SU-DHL-6 (cell line): ENCODE results near the gene CCR5.
A peak's percentile ranks its signal among the peaks of the same experiment; 100 is the strongest.

Experiments used
- H2AFZ ChIP-seq: fragments of 200-600 bp; sonication (generic); 2 replicates; pipeline ENCODE4 v1.6.1; 2014; ENCODE audit warnings: low read depth, mild to moderate bottlenecking, moderate library complexity, mixed read lengths, antibody characterized with exemption, low read length; ENCODE audit not compliant: severe bottlenecking
- H3F3A ChIP-seq: fragments of 200-600 bp; shearing (Covaris generic); 2 replicates; pipeline ENCODE4 v1.6.0; 2016; ENCODE audit warnings: antibody characterized with exemption, mild to moderate bottlenecking; ENCODE audit not compliant: insufficient read depth
- H3K27ac ChIP-seq: fragments of 200-600 bp; sonication (generic); 2 replicates; pipeline ENCODE4 v1.5.1; 2016; ENCODE audit warnings: low read depth, mild to moderate bottlenecking, low read length, moderate library complexity, mixed read lengths
- H3K27me3 ChIP-seq: fragments of 200-600 bp; sonication (generic), shearing (Covaris generic); 2 replicates; pipeline ENCODE4 v1.6.0; 2014; ENCODE audit warnings: mild to moderate bottlenecking, low read length
- H3K36me3 ChIP-seq: fragments of 200-600 bp; sonication (generic); 2 replicates; pipeline ENCODE4 v1.6.1; 2014; ENCODE audit warnings: mild to moderate bottlenecking, low read length, mixed read lengths
- H3K4me2 ChIP-seq: fragments of 300-600, 200-600 bp; shearing (Covaris generic), sonication (generic); 2 replicates; pipeline ENCODE4 v1.6.0; 2014; ENCODE audit warnings: low read length, low read depth, mild to moderate bottlenecking; ENCODE audit not compliant: poor library complexity, severe bottlenecking
- H3K4me3 ChIP-seq: fragments of 200-600 bp; sonication (generic); 2 replicates; pipeline ENCODE4 v1.5.1; 2014; ENCODE audit warnings: antibody characterized with exemption, low read length, mild to moderate bottlenecking, mixed read lengths; ENCODE audit not compliant: insufficient read depth, poor library complexity, severe bottlenecking
- H3K79me2 ChIP-seq: fragments of 200-600 bp; sonication (generic); 2 replicates; pipeline ENCODE4 v1.6.1; 2014; ENCODE audit warnings: mild to moderate bottlenecking, low read length, moderate library complexity; ENCODE audit not compliant: insufficient read depth
- H3K9ac ChIP-seq: fragments of 200-600 bp; sonication (generic); 2 replicates; pipeline ENCODE4 v1.7.0; 2014; ENCODE audit warnings: mild to moderate bottlenecking, low read length
- H3K9me2 ChIP-seq: fragments of 200-600 bp; sonication (generic); replicated peaks from 2 replicates; pipeline ENCODE4 v1.6.1; 2014; ENCODE audit warnings: low read length; ENCODE audit not compliant: insufficient read depth
- H3K9me3 ChIP-seq: fragments of 200-600 bp; sonication (generic); 2 replicates; pipeline ENCODE4 v1.6.1; 2014; ENCODE audit warnings: low read length, mixed read lengths; ENCODE audit not compliant: insufficient read depth
- H4K20me1 ChIP-seq: fragments of 200-600 bp; sonication (generic); 2 replicates; pipeline ENCODE4 v1.6.1; 2014; ENCODE audit warnings: low read depth, mild to moderate bottlenecking, antibody characterized with exemption, low read length, moderate library complexity, mixed read lengths
- CTCF ChIP-seq: fragments of 200-600 bp; sonication (generic); IDR thresholded peaks from one replicate; pipeline ENCODE4 v1.5.1; 2017; ENCODE audit warnings: antibody characterized with exemption, mild to moderate bottlenecking, low read length, moderate library complexity; ENCODE audit not compliant: insufficient read depth, poor library complexity, severe bottlenecking
- EZH2phosphoT487 ChIP-seq: fragments of 200-600 bp; sonication (generic), shearing (Covaris generic); conservative IDR thresholded peaks from 2 replicates; pipeline ENCODE4 v1.6.1; 2018; ENCODE audit warnings: mild to moderate bottlenecking, antibody characterized with exemption, low read length, moderate library complexity, mixed read lengths

The CCR5 gene

GRCh38 chr3:46374755-46375154, 4.0 kb downstream of the CCR5 start:
- Histone ChIP-seq H3K36me3 (no peaks in the 10 kb centered on the region), H3K27ac (no peak overlapping the region), H3K9ac (no peak overlapping the region), H4K20me1 (no peaks in the 10 kb centered on the region), H3K27me3 (no peaks in the 10 kb centered on the region), H3K79me2 (no peaks in the 10 kb centered on the region), H3K9me2 (no peaks in the 10 kb centered on the region), H2AFZ (no peak overlapping the region), H3K9me3 (no peaks in the 10 kb centered on the region), H3F3A (no peaks in the 10 kb centered on the region), H3K4me2 (no peak overlapping the region), H3K4me3 (no peak overlapping the region)
- TF ChIP-seq CTCF (no peak), EZH2phosphoT487 (no peak)

DNA sequence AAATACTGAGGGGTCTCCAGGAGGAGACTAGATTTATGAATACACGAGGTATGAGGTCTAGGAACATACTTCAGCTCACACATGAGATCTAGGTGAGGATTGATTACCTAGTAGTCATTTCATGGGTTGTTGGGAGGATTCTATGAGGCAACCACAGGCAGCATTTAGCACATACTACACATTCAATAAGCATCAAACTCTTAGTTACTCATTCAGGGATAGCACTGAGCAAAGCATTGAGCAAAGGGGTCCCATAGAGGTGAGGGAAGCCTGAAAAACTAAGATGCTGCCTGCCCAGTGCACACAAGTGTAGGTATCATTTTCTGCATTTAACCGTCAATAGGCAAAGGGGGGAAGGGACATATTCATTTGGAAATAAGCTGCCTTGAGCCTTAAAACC, 4.5 kb downstream of the CCR5 start:
- no peaks in the 10 kb centered on the region for H3K27me3 ChIP-seq
- H3K36me3 ChIP-seq: no peaks in the 10 kb centered on the region
- TF ChIP-seq CTCF: no peak
- no peak for TF ChIP-seq EZH2phosphoT487
- no peaks in the 10 kb centered on the region for H3K9me2 ChIP-seq
- H3F3A ChIP-seq: no peaks in the 10 kb centered on the region
- H3K27ac ChIP-seq: no peak overlapping the region
- H3K4me2 ChIP-seq: no peak overlapping the region
- H3K9me3 ChIP-seq: no peaks in the 10 kb centered on the region
- no peak overlapping the region for H2AFZ ChIP-seq
- no peaks in the 10 kb centered on the region for H4K20me1 ChIP-seq
- no peak overlapping the region for H3K4me3 ChIP-seq
- H3K9ac ChIP-seq: no peak overlapping the region
- no peaks in the 10 kb centered on the region for H3K79me2 ChIP-seq

DNA sequence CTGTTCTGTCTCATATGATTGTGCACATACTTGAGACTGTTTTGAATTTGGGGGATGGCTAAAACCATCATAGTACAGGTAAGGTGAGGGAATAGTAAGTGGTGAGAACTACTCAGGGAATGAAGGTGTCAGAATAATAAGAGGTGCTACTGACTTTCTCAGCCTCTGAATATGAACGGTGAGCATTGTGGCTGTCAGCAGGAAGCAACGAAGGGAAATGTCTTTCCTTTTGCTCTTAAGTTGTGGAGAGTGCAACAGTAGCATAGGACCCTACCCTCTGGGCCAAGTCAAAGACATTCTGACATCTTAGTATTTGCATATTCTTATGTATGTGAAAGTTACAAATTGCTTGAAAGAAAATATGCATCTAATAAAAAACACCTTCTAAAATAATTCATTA, 5.1 kb downstream of the CCR5 start:
- Histone ChIP-seq H3K36me3 (no peaks in the 10 kb centered on the region), H3K4me2 (no peak overlapping the region), H3K27me3 (no peaks in the 10 kb centered on the region), H3K9me3 (no peaks in the 10 kb centered on the region), H3F3A (no peaks in the 10 kb centered on the region), H3K27ac (no peak overlapping the region), H3K4me3 (no peak overlapping the region), H2AFZ (no peak overlapping the region), H3K9me2 (no peaks in the 10 kb centered on the region), H4K20me1 (no peaks in the 10 kb centered on the region), H3K9ac (no peak overlapping the region), H3K79me2 (no peaks in the 10 kb centered on the region)
- TF ChIP-seq EZH2phosphoT487: no peak
- no peak for TF ChIP-seq CTCF

- no peaks in the 10 kb centered on the region for H3K27me3 ChIP-seq
- H3K9me2 ChIP-seq: no peaks in the 10 kb centered on the region
- no peaks in the 10 kb centered on the region for H4K20me1 ChIP-seq
- no peak overlapping the region for H3K27ac ChIP-seq
- H3K9ac ChIP-seq: no peak overlapping the region
- no peaks in the 10 kb centered on the region for H3K9me3 ChIP-seq
- H3K36me3 ChIP-seq: no peaks in the 10 kb centered on the region
- no peaks in the 10 kb centered on the region for H3F3A ChIP-seq
- peak; percentile 90 for TF ChIP-seq CTCF
- TF ChIP-seq EZH2phosphoT487: no peak
- no peak overlapping the region for H3K4me2 ChIP-seq
- no peak overlapping the region for H2AFZ ChIP-seq
- no peak overlapping the region for H3K4me3 ChIP-seq
- no peaks in the 10 kb centered on the region for H3K79me2 ChIP-seq
Observed at GRCh38 chr3:46378426-46378942, 7.7 kb downstream of the CCR5 start.
